ENCODE results near the gene COX10.

DNA sequence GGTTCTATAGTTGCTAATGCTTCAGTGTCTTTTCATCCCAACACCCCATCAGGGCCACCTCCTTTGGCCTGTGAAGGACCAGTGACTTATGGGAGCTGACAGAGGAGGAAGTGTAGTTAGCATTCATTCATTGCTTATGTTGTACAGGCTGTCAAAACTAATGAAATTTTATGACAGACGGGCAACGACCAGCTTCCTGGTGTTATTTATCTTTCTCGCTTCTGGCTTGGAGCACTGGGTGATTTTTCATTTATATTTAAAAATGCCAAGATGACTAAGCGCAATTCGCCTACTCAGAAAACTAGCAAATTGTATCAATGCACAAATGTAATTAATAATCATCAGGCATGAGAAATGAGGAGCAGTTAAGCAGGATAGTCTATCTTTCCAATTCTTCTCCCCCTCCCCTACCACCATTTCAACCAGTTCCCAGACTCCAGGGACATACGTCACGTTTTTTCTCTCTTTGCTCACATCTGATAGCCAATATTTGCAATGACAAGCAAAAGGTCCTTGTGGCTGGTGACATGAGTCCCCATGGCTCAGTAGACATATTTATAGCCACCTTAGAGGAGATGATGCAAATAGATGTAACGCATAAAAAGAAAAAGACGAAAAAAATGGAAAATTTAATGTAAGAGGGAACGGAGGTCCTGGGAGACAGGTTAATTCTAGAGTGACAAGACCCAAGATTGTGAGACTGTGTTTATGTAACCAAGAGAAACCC, 156.1 kb downstream of the COX10 start:
- TF ChIP-seq EZH2 (IDR thresholded peaks at IDR 0.05; ENCODE audit: insufficient read depth, poor library complexity, severe bottlenecking), result no peak
- TF ChIP-seq EZH2phosphoT487 (IDR thresholded peaks at IDR 0.05; ENCODE audit: insufficient read depth, low read depth), result no peak

All from GM23248 (cell line).